ENCODE data around the gene MED13L.
"Not testable (repeated sequence)": the region's sequence is repeated elsewhere in the genome, so short reads cannot be mapped to it uniquely, and the experiment has no call there.

The MED13L gene

DNA sequence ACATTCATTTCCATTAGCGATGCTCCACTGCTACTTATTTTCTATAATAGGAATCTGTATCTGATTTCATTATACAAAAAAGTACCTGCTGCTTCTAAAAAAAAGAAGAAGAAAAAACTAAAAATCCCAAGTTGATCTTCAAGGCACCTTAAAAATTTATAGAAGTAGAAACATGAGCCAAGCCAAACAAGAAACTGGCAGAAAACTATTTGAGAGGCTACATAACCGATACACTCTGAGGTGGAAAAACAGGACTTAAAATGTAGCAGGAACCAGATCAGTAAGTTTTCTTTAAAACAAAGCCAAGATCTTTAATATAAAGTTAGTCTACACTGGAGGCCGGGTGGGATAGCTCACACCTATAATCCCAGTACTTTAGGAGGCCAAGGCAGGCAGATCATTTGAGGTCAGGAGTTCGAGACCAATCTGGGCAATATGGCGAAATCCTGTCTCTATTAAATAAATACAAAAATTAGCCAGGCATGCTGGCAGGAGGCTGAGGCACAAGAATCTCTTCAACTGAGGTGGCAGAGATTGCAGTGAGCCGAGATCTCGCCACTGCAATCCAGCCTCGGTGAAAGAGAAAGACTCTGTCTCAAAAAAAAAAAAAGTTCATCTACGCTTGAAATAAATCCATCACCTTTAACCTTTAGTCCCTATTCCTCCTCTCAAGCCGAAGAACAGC, 278.6 kb downstream of the MED13L start:
- no peak for DNase-seq

DNA sequence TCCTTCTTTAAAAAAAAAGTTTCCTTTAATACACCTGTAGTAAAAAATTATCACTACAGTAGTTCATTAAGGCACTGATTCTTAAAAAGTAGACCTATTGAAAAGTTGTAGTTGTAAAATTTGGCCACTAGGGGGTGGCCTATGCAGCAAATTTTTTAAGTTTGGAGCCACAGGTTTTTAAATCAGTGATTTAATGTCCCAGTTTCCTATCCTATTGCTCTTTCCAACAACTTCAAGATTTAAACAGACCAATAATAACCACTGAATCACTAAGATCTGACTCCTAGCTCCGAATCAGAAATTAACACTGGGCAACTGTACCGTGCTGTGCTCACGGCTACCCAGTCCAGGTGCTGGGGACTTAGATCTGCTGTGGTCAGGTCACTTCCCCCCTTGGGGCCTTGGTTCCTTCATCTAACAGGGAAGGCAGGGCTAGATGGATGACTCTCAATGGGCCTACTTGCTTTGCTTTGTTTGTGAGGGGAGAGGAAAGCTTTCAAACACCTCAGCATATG, 279.3 kb downstream of the MED13L start:
- peak; percentile 3 for DNase-seq

DNA sequence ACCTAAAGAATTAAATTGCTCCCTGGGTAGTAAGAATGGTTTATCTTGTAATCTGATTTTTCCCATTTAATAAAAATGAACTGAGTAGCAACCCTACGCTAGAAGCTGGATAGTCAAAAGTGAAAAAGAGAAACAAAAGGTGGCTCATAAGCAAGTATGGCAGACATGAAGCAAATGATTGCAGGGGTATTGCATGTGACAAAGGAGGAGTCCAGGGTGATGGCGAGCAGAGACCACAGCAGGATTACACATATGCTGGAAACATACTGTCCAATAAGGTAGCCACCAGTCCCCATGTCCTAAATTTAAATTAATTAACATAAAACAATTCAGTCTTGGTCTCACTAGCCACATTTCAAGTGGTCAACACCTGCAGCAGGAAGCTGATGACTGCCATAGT, 283.8 kb downstream of the MED13L start:
- no peak for DNase-seq

DNA sequence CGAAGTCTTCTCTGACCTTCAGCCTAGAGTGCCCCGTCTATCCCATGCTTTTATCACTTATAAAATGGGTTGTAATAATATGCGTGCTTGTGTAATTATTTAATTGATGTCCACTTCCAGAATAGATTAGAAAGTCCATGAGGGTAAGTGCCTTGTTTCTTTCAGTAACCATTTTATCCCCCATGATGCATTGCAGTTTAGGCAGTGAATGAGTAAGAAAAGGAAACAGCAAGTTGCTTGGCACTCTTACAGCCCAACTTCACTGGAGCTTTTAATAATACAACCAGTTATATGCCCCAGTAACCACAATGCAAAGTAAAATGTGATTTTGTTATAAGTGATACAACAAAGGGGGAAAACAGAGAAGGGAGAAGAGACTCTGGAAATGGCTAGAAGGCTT, 287.3 kb downstream of the MED13L start:
- DNase-seq, result no peak

DNA sequence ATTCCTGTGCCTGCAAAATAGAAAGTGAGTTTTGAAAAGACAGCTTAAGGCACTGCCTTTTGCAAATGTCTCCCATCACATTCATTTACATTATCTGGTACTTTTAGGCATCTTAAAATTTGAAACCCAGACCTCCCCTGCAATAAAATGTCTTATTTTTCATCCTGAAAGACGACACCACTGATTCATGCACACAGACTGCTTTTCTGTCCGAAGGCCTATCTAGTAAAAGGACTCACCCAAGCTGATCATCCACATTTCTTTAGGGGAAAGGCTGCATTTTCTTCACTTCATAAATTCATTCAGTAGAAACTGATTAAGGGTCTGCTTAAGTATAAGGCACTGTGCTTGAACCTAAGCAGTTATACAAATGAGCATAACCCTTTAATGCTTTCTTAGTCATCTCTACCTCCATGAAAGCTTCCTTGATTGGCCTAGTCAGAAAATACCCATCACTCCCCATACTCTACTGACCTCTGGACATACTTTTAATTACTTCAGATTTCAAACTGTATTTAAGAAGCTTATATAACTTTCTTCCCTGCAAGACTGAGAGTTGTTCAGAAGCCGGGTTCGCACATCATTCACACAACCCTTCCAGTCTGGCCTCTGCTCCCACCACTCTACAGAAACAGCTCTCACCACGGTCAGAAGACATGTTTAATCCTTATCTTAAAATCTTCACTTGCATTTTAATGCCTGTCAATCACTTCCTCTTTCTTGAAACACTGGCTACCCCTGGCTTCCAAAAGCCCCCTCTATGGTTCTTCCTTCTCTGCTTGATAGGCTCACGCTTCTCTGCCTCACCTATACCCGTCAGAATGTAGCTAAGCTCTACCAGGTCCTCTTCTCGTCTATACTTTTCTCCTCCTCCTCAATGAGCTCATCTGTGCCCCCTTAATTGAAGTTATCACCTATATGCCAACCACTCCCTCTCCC, 288.6 kb downstream of the MED13L start:
- DNase-seq, result no peak

DNA sequence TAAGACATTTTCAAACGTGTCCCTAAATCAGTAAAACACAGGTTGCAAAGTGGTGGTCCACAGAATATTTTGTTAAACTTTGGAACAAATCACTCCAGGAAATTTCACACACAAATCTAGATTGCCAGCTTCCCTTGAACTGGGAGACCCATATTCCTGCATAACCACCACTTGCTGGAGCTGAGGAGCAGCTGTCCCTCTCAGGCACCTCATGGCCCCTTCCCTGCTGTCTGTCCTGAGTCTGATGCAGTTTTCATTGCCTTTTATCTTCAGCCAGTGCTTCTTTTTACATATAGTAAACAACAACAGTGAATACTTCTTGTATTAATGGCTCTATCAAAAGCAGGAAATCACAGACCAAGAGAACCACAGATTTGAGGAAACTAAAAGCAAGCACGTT, 289.3 kb downstream of the MED13L start:
- no peak for DNase-seq

DNA sequence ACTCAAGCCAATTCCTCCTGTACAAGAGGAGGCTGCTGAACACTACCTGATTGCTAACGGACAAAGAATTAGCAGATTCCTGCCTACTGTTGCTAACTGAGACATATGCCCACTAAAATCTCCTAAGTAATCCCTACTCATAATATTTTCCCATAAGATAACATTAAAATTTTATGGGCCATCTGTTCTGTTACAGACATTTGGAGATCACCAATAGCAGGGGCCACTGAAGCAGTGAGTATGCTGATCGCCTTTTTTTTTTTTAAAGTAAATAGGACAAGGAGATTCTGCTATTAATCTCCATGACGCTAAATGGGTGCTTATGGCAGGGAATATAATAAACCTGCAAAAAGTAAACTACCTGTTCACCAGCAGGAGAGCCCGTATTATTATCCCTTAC, 292.9 kb downstream of the MED13L start:
- no peak for DNase-seq

DNA sequence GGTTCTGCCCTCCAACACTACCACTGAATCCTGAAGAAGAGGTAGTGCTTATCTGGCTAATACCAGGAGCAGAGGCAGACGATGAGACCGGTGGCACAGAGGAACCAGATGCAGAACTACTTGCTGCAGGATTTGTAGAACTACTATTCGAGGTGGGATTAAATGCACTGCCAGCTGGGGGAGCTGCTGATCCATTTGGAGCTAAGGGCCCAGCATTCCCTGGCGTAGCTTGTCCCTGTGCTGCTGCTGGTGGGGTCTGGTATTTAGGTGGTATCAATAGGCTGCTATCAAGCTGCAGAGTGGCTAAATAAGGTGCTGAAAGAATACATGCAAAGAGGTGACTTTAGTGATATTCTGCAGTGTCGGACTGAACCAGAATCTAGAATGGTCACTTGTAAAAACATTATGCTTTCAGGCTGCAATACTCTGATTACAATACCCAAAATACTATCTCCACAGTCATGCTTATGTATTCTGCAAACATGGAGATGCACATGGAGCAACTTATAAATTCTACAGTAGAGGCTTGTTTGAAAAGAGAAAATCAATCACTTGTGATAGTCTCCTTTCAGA, 294.2 kb downstream of the MED13L start:
- DNase-seq, result no peak

DNA sequence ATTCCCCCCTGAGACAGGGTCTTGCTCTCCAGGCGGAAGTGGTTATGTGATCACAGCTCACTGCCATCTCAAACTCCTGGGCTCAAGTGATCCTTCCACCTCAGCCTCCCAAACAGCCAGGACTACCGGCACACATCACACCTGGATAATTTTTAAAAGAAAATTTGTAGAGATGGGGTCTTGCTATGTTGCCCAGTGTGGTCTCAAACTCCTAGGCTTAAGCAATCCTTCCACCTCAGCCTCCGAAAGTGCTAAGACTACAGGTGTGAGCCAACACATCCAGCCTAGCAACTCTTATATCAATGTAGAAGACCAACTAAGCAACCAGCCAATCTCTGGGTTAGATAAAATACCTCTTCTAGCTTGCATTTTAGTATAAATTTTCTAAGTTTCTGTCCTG, 297.2 kb downstream of the MED13L start:
- DNase-seq, result no peak

DNA sequence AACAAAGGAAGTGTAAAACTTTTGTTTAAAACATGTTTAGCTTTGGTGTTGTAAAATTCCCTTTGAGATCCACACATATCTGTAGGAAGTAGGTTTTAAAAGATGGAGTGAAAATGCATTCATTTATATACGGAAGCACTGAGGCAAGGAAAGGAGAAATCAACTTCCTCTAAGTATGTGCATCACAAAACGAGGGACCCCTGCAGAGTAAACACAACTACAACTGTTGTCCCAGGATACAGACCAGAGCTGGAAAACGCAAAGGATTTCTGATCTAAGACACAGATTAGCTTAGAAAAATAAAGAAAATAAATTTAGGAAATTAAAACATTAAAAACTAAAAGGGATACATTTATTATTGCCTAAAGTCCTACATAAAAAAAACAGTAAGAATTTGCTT, 297.6 kb downstream of the MED13L start:
- no peak for DNase-seq

DNA sequence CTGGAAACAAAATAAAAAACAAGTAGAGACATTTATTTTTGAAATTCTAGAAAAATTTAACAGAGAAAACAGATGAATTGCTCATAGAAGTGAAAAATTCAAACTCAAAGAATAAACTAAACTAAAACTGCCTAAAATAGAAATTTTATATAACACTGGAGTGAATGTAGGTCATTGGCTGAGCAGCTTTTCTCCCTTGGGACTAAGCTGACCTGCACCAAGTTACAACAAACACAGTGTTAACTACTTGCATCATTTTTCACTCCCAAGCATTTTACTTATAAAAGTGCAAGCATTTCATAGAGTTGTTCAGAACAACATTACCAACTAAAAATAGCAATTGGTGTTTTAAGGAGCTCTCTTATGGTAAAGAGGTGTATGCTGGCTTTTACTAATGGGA, 298.1 kb downstream of the MED13L start:
- DNase-seq, result no peak

DNA sequence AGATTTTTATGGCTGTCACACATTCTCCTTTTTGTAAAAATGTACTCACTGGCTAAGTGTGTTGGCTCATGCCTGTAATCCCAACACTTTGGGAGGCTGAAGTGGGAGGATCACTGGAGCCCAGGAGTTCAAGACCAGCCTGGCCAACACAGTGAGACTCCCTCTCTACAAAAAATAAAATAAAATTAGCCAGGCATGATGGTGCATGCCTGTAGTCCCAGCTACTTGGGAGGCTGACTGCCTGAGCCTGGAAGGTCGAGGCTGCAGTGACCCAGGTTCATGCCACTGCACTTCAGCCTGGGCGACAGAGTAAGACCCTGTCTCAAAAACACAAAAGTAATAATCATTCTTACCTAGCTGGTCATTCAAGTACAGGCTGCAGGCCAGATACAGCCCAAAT, 300.7 kb downstream of the MED13L start:
- not testable (repeated sequence) for DNase-seq

DNA sequence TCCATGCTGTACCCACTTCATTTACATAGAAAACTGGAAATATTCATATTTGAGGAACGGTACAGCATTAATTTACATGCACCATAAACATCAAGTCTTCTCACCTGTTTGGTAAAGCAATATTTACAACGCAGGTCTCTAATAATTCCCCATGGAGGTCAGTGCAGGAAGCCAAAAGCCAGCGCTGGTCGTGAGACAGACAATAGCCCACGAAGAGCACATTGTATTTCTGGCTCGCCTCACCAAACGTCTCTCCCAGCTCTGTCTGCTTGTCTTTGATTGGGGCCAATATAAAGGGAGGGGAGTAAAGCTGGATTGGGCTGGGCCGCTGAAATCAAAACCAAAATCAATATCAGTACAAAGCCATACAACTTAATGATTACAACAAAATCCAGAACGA, 302.1 kb downstream of the MED13L start:
- no peak for DNase-seq

DNA sequence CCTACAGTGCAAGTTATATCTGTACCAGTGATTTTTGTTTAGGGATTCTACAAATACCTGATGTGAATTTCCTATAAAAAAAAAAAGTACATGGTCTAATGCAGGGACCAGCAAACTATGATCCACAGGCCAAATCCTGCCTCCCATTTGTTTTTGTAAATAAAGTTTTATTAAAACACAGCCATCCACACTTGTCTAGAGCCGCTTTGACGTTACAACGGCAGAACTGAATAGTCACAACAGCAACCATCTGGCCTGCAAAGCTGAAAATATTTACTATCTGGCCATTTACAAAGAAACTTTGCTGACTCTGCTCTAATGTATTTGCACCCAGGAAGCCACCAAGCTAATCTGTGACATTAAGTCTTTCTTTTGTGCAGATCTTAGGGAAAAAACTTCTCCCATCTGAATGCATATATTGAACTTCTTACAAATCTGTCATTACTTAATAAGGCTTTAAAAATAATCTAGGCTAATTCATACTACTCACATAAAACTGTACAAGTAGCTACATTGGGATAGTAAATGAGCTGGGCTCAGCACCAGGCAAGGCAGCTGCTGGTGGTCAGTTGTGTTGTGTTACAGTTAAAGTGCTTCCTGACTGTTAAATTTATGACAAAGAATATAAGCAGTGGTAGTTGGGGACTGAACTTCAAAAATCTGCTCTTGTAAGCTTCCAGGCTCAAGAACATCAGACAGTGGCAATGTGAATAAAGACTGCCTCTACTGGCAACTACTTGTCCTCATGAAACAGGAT, 303.3 kb downstream of the MED13L start:
- no peak for DNase-seq

DNA sequence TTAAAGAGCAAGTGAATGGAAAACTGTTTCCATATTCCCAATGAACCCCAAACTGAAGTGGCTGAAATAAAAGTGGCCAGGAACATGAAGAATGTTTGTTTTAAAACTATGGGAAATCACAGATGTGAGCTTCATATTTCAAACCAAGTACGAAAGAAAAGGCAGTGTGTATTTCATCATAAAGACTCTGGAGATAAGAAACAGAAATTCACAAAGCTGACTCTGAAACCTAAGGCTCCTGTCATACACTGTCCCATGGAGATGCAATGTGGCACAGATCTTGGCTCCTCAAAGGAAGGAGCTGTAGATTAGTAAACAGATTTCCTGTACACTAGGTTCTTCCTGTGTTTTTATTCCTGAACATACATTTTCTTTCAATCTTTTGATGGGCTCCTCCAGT, 304.4 kb downstream of the MED13L start:
- no peak for DNase-seq

DNA sequence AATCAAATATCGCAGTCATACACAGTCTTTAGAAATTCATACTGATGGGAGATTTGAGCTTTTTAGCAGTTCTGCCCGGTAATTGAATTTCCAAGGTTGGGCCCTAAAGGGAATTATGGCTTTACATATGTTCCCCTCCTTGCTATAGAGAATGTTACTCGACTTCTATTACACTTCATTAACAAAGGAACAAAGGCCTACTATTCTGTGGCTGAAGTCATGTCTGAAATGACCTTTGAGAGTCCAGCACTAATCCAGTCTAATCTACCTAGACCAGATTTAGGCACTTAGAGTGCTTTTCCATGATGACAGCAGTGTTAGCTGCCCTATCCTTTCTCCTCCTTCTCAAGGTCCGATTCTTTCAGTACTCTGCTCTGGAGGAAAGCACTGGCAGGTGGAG, 305.3 kb downstream of the MED13L start:
- DNase-seq, result no peak

DNA sequence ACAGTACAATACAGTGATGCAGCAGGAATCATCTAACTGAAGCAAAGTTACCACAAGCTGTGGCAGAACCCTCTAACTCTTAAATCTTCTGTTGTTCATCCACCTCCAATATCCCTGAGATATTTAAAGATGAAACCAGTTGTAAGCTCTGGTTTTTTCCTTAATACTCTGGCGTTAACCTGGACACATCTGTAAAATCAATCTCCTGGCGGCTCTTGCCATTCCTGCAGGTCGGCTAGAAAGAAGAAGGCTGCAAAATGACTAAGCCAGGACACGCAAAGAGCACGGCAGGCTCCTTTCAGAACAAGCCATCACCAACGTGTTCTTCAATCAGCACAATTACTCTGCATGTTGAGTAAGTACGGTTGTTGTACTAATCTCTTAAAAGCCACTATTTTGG, 309.3 kb downstream of the MED13L start:
- DNase-seq, result no peak

DNA sequence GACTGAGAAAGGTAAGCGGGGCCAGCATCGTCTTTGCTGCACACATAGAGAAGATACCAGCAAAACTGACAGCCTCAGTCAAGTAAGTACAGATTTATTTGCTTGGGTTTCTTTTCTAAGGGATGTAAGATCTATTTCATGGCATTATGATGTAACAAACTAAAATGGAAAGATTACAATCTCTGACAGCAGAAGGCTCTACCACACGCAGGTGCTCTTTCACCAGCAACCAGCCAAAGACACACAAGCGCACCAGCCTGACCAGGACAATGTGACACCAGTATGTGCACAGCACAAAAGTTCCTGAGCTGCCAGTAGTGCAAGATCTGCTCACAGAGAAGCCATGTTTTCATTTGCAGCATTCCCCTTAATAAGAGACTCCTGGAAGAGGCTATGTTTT, 311.1 kb downstream of the MED13L start:
- DNase-seq, result no peak

DNA sequence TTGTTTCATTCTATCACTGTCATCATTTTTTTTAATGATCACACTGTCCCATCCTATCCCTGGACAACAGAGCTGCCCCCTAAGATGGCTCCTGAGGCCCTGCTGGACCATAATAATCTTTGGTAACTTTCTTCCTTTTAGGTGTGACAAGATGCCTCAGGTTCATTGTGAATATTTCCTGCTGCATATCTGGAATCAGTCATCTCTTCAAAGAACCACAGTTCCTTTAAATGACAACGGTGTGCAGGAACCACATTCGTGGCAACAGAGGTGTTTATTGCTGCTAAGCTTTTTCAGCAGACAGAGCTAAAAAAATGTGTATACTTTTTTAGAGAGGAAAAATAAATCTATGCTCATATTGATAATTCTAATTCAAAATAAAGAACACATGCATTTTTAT, 312.9 kb downstream of the MED13L start:
- no peak for DNase-seq

DNA sequence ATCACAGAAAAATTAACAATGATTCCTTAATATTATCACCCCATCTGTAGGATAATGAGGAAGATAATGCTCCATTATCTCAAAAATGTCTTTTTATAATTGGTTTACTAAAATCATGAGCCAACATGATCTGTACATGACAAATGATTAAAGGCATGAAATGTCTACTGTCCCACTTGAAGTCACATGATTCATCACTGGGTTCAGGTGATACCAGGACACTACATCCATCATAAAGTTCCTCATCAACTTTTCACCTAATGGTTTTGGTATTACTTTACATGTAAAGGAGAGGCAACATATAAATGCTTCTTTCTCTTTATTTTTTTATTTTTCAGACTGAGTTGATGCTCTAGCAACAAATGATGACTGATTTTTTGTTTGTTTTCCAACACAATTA, 313.3 kb downstream of the MED13L start:
- no peak for DNase-seq

DNA sequence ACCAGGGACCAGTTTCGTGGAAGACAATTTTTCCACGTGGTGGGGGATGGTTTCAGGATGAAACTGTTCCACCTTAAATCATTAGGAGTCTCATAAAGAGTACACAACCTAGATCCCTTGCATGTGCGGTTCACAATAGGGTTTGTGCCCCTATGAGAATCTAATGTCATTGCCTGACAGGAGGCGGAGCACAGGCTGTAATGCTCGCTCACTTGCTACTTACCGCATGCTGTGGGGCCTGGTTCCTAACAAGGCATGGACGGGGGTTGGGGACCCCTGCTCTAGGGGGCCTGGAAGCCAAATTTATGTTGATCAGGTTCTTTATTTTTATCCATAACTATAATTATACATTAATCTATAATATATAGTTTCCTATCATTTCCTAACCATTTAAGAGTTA, 315.3 kb downstream of the MED13L start:
- DNase-seq, result no peak

DNA sequence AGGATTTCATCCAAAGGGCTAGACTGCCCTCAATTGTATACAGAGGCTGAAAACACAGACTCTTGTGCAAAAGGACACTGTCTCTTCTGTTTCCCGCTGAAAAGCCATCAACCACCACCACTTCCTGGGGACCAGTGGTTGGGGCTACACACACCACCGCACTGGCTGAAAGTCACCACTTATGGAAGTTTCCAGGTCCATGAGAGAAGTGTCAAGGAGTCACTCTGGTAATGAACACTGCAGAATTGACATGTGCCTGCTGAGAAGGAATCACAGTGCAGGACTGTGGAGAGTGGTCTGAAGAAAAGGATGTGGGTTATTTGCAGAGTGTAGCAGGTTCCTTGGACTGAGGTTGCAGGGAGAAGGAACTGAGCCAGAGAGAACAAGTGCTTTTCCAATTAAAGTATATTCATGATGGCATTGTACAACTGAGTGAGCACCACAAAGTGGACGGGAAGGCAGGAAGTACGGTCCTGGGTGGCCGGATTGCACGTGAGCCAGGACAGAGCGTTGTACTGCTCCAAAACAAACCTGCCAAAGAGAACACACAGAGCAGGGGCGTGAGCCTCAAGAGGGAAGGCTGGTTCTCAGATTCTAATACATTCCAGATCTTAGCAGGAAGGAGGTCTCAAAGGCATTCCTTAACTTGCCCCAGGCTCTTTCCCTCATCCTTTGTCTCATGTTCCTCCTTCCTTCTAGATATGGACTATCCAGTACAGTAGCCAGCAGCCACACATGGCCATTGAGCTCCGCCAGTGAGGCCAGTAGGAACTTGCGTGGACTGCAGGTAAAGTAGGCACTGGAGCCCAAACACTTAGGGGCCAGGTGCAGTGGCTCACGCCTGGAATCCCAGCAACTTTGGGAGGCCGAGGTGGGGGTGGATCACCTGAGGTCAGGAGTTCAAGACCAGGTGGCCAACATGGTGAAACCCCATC, 316.4 kb downstream of the MED13L start:
- no peak for DNase-seq
